Measurements from ENCODE around the gene PPWD1. TPM values are rescaled to one million over a fixed set of nuclear protein-coding genes. Genes with fewer than 3 reads are reported as not detected.

The PPWD1 gene
- total RNA-seq, 4 donors from 2014 or later: 24.4 to 48.6 (median 30.0) TPM

GRCh38 chr5:65544473-65544872 is 18.6 kb upstream of the PPWD1 start:
- no peak overlapping the region for H3K27ac ChIP-seq (replicated peaks in 1 of 4)
- WGBS: 97% methylated on average over 4 of the region's 4 CpGs
- no peaks in the 10 kb centered on the region for H3K9me3 ChIP-seq
- DNase-seq (ENCODE audit: extremely low spot score): no peak
- no peaks in the 10 kb centered on the region for H3K4me1 ChIP-seq
- no peak for TF ChIP-seq POLR2A (IDR thresholded peaks at IDR 0.05; ENCODE audit: low read depth)
- TF ChIP-seq EP300 (IDR thresholded peaks at IDR 0.05): no peak
- TF ChIP-seq POLR2AphosphoS5 (IDR thresholded peaks at IDR 0.05): no peak
- TF ChIP-seq CTCF (IDR thresholded peaks at IDR 0.05): no peak
- H3K27me3 ChIP-seq: no peaks in the 10 kb centered on the region
- H3K36me3 ChIP-seq: no peaks in the 10 kb centered on the region
- intact Hi-C loops (cut with DNase I): no loop called here
- H3K4me3 ChIP-seq: no peak overlapping the region

GRCh38 chr5:65546141-65546540 is 17.0 kb upstream of the PPWD1 start:
- H3K27me3 ChIP-seq: no peaks in the 10 kb centered on the region
- H3K27ac ChIP-seq (replicated peaks in 1 of 4): no peak overlapping the region
- no peak for DNase-seq (ENCODE audit: extremely low spot score)
- no peak for TF ChIP-seq CTCF (IDR thresholded peaks at IDR 0.05)
- TF ChIP-seq POLR2A (IDR thresholded peaks at IDR 0.05; ENCODE audit: low read depth): no peak
- TF ChIP-seq EP300 (IDR thresholded peaks at IDR 0.05): no peak
- TF ChIP-seq POLR2AphosphoS5 (IDR thresholded peaks at IDR 0.05): no peak
- no peaks in the 10 kb centered on the region for H3K9me3 ChIP-seq
- H3K36me3 ChIP-seq: no peaks in the 10 kb centered on the region
- no peak overlapping the region for H3K4me3 ChIP-seq
- intact Hi-C loops (cut with DNase I): no loop called here
- 92% methylated on average over 5 of the region's 5 CpGs for WGBS
- H3K4me1 ChIP-seq: no peaks in the 10 kb centered on the region

- intact Hi-C loops (cut with DNase I): no loop called here
- Histone ChIP-seq H3K36me3 (no peaks in the 10 kb centered on the region), H3K4me3 (no peak overlapping the region), H3K4me1 (no peaks in the 10 kb centered on the region), H3K27ac (replicated peaks in 1 of 4) (no peak overlapping the region), H3K27me3 (no peaks in the 10 kb centered on the region), H3K9me3 (no peaks in the 10 kb centered on the region)
- no peak for TF ChIP-seq POLR2A (IDR thresholded peaks at IDR 0.05; ENCODE audit: low read depth)
- no peak for DNase-seq (ENCODE audit: extremely low spot score)
- WGBS: 93% methylated on average over 7 of the region's 7 CpGs
These were observed 14.8 kb upstream of the PPWD1 start for GRCh38 chr5:65548281-65548680.

GRCh38 chr5:65553941-65554340 is 9.2 kb upstream of the PPWD1 start:
- H3K4me3 ChIP-seq: no peak overlapping the region
- TF ChIP-seq POLR2A (IDR thresholded peaks at IDR 0.05; ENCODE audit: low read depth): no peak
- TF ChIP-seq POLR2AphosphoS5 (IDR thresholded peaks at IDR 0.05): no peak
- no peak for TF ChIP-seq CTCF (IDR thresholded peaks at IDR 0.05)
- TF ChIP-seq EP300 (IDR thresholded peaks at IDR 0.05): no peak
- 86% methylated on average over 5 of the region's 5 CpGs for WGBS
- intact Hi-C loops (cut with DNase I): no loop called here
- no peaks in the 10 kb centered on the region for H3K36me3 ChIP-seq
- no peaks in the 10 kb centered on the region for H3K27me3 ChIP-seq
- DNase-seq (ENCODE audit: extremely low spot score): no peak
- H3K27ac ChIP-seq (replicated peaks in 1 of 4): no peak overlapping the region
- H3K4me1 ChIP-seq: no peaks in the 10 kb centered on the region
- H3K9me3 ChIP-seq: no peaks in the 10 kb centered on the region

- intact Hi-C loops (cut with DNase I): no loop called here
- Histone ChIP-seq H3K4me1 (no peaks in the 10 kb centered on the region), H3K36me3 (no peaks in the 10 kb centered on the region), H3K9me3 (no peaks in the 10 kb centered on the region), H3K27me3 (no peaks in the 10 kb centered on the region), H3K27ac (replicated peaks in 1 of 4) (no peak overlapping the region), H3K4me3 (no peak overlapping the region)
- DNase-seq (ENCODE audit: extremely low spot score): no peak
- TF ChIP-seq CTCF (IDR thresholded peaks at IDR 0.05): no peak
- TF ChIP-seq EP300 (IDR thresholded peaks at IDR 0.05): no peak
- TF ChIP-seq POLR2AphosphoS5 (IDR thresholded peaks at IDR 0.05): no peak
- no peak for TF ChIP-seq POLR2A (IDR thresholded peaks at IDR 0.05; ENCODE audit: low read depth)
These were observed 7.8 kb upstream of the PPWD1 start for GRCh38 chr5:65555287-65555686.
